HFFc6 (cell line): ENCODE results near the gene MESP2. TPM values are rescaled to one million over a fixed set of nuclear protein-coding genes. Genes with fewer than 3 reads are reported as not detected.

ENCODE experiments used
- DNase-seq: peaks from one replicate; pipeline ENCODE4 v3.0.0-alpha.2; 2018
- H3K27ac Mint-ChIP-seq: 2 replicates; pipeline ENCODE4 v1.8.0; 2020; ENCODE audit warnings: mild to moderate bottlenecking, mixed read lengths
- H3K27me3 Mint-ChIP-seq: 2 replicates; pipeline ENCODE4 v1.8.0; 2021; ENCODE audit warnings: mild to moderate bottlenecking, moderate library complexity, mixed read lengths; ENCODE audit not compliant: insufficient read depth
- H3K36me3 Mint-ChIP-seq: 2 replicates; pipeline ENCODE4 v1.8.0; 2021; ENCODE audit warnings: low read depth, mixed read lengths
- H3K4me1 Mint-ChIP-seq: 2 replicates; pipeline ENCODE4 v1.8.0; 2020; ENCODE audit warnings: low read depth, mixed read lengths
- H3K4me3 Mint-ChIP-seq: 2 replicates; pipeline ENCODE4 v1.8.0; 2020; ENCODE audit warnings: mild to moderate bottlenecking, moderate library complexity, mixed read lengths
- H3K9me3 Mint-ChIP-seq: 2 replicates; pipeline ENCODE4 v1.8.0; 2020; ENCODE audit warnings: mild to moderate bottlenecking, mixed read lengths
- total RNA-seq, 6 experiments: library from RNA; stranded (reverse); fragmentation: NEBNext Ultra II Directional; extraction: Animal tissue kit (Norgen Biotek cat#: 25700); gene quantifications; 2 replicates in 1 of 6; 3 replicates in 5 of 6; pipeline ENCODE4 v1.2.3, GENCODE V29; 2021
- TF ChIP-seq, protein P1 (sequence below): fragments of 200-600 bp; sonication (generic); IDR thresholded peaks from 2 replicates; pipeline ENCODE4 v1.5.0; 2021; ENCODE audit warnings: antibody characterized with exemption, mild to moderate bottlenecking

The MESP2 gene
- total RNA-seq, 6 experiments from 2014 or later = 0.19 to 0.26 (median 0.21) TPM; not detected in 3

DNA sequence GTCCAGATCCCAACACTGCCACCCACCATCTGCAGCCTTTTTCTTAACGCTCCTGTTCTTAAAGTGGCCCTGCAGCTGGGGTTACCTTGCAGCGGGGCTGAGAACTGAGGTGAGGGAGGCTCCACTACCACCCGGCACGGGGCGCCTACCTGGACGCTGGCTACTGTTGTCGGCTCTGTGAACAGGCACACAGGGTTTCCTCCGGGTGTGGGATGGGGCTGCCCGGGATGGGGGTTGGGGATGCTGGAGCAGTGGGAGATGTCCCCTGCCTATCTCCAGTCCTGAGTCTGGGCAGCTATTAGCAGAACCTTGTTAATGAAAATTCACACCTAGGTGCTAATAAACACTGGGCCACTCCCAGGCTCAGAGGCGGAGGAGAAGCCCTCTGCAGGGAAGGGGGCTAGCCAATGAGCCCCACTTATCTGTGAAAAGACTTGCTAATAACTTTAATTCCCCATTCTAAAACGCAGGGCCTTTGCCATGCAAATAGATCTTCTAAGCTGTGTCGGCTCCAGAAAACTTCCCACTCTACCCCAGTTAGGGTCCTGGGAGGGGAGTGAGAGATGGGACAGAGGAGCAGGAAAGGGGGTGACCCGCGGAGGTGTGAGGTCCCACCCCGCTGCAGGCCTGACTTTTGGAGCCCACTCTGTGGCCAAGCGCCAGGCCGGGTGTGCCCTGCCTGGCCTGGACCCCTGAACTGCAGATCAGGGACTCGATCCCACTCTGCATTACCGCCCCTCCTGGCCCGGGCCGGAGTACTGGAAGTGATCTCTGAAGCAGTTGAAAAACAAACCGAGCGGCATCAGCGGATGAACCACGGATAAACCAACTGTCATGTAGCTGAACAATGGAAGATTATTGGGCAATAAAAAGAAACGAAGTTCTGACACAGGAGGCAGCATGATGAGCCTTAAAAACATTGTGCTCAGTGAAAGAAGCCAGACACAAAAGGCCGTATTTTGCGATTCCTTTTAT is 28.1 kb upstream of the MESP2 start:
- TF ChIP-seq, protein P1, sequence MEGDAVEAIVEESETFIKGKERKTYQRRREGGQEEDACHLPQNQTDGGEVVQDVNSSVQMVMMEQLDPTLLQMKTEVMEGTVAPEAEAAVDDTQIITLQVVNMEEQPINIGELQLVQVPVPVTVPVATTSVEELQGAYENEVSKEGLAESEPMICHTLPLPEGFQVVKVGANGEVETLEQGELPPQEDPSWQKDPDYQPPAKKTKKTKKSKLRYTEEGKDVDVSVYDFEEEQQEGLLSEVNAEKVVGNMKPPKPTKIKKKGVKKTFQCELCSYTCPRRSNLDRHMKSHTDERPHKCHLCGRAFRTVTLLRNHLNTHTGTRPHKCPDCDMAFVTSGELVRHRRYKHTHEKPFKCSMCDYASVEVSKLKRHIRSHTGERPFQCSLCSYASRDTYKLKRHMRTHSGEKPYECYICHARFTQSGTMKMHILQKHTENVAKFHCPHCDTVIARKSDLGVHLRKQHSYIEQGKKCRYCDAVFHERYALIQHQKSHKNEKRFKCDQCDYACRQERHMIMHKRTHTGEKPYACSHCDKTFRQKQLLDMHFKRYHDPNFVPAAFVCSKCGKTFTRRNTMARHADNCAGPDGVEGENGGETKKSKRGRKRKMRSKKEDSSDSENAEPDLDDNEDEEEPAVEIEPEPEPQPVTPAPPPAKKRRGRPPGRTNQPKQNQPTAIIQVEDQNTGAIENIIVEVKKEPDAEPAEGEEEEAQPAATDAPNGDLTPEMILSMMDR = no peak
- peaks cover 7% of the 10 kb centered on the region for H3K27me3 Mint-ChIP-seq
- no peaks in the 10 kb centered on the region for H3K36me3 Mint-ChIP-seq
- H3K27ac Mint-ChIP-seq = no peak overlapping the region
- H3K4me3 Mint-ChIP-seq = no peak overlapping the region
- DNase-seq = no peak
- no peaks in the 10 kb centered on the region for H3K4me1 Mint-ChIP-seq
- H3K9me3 Mint-ChIP-seq = no peaks in the 10 kb centered on the region

DNA sequence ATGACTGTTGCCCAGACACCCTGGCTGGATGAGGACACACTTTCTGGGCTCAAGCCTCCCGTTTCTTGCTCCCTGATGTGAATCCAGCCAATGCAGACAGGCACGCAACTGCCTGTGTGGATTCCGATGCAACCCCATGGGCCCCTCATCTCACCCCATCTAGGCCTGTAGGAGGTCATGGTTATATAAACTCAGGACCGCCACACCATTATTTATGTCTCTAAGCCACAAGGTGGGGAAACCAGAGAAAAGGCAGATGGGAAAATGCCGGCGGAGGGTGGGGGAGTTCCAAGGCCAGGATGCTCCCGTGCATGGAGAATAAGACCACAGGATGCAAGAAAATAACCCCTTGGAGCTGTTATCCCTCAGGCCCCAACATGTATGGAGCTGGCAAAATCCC is 27.1 kb upstream of the MESP2 start:
- Mint-ChIP-seq H3K9me3 (no peaks in the 10 kb centered on the region), H3K27ac (no peak overlapping the region), H3K27me3 (peaks cover 4% of the 10 kb centered on the region), H3K4me1 (no peaks in the 10 kb centered on the region), H3K36me3 (no peaks in the 10 kb centered on the region), H3K4me3 (no peak overlapping the region)
- DNase-seq = no peak
- TF ChIP-seq, protein P1 = no peak

GRCh38 chr15:89749526-89749925 is 26.6 kb upstream of the MESP2 start:
- peaks cover 2% of the 10 kb centered on the region for H3K4me1 Mint-ChIP-seq
- H3K4me3 Mint-ChIP-seq = peak overlapping the region; percentile 55
- DNase-seq = no peak
- H3K27me3 Mint-ChIP-seq = peaks cover 4% of the 10 kb centered on the region
- no peak overlapping the region for H3K27ac Mint-ChIP-seq
- H3K9me3 Mint-ChIP-seq = no peaks in the 10 kb centered on the region
- H3K36me3 Mint-ChIP-seq = no peaks in the 10 kb centered on the region
- TF ChIP-seq, protein P1 = no peak

- DNase-seq = no peak
- no peaks in the 10 kb centered on the region for H3K9me3 Mint-ChIP-seq
- no peaks in the 10 kb centered on the region for H3K36me3 Mint-ChIP-seq
- H3K27me3 Mint-ChIP-seq = peaks cover 6% of the 10 kb centered on the region
- H3K4me1 Mint-ChIP-seq = peaks cover 7% of the 10 kb centered on the region
- peak overlapping the region; percentile 55 for H3K4me3 Mint-ChIP-seq
- H3K27ac Mint-ChIP-seq = no peak overlapping the region
- TF ChIP-seq, protein P1 = no peak
Measured at GRCh38 chr15:89749951-89750559, 26.1 kb upstream of the MESP2 start.

GRCh38 chr15:89750560-89751542 is 25.3 kb upstream of the MESP2 start, which contains the start of gene MESP1:
TSS of gene MESP1 (minus strand) at chr15:89751249. CDS start at chr15:89751231, 18 bp downstream.
- TF ChIP-seq, protein P1 = peak; percentile 80
- peak; percentile 90 for DNase-seq
- H3K4me3 Mint-ChIP-seq = peak within 1 kb of the TSS; percentile 55; the same call in 1 of the 2 replicates
- H3K36me3 Mint-ChIP-seq = no peaks in the 10 kb centered on the region
- no peaks in the 10 kb centered on the region for H3K9me3 Mint-ChIP-seq
- H3K4me1 Mint-ChIP-seq = peaks cover 15% of the 10 kb centered on the region
- no peak within 1 kb of the TSS for H3K27ac Mint-ChIP-seq
- peaks cover 6% of the 10 kb centered on the region for H3K27me3 Mint-ChIP-seq
